ENCODE measurements around the gene FOCAD.

GRCh38 chr9:20906326-20906725 is 222.3 kb downstream of the FOCAD start:
- no peak for TF ChIP-seq CTCF (conservative IDR thresholded peaks at IDR 0.05; ENCODE audit: low read length)
- no peak for TF ChIP-seq EZH2phosphoT487 (IDR thresholded peaks at IDR 0.05; ENCODE audit: borderline replicate concordance, low read depth, low read length)
